GM10266 (cell line): ENCODE results near the gene MON1B.
A peak's percentile ranks its signal among the peaks of the same experiment; 100 is the strongest.
"Not testable (repeated sequence)": the region's sequence is repeated elsewhere in the genome, so short reads cannot be mapped to it uniquely, and the experiment has no call there.

ENCODE experiments used
- DNase-seq: peaks from one replicate; pipeline ENCODE4 v3.0.0; 2012; ENCODE audit errors: extremely low spot score
- TF ChIP-seq, protein P1 (sequence below): IDR thresholded peaks from 2 replicates; pipeline ENCODE4 v1.5.1; 2012; ENCODE audit warnings: mild to moderate bottlenecking, low read depth; ENCODE audit not compliant: control insufficient read depth, insufficient read depth; ENCODE audit errors: missing control alignments

Gene MON1B

DNA sequence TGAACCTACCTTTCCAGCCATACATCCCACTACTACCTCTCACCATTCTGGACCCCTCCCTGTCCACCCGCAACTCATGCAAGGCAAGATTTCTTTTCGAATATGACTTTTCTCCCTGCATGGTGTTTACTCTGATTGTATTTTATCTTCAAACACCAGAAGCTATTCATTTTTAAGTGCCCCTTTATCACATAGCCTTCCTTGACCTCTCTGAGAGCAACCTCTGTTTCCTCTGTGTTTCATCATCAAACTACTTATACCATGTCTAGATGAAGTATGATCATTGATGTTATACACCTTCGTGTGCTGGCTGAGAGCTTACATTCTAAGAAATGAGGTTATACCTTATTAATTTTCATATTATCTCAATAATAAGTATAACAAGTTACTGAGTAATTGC is 40.1 kb downstream of the MON1B start:
- TF ChIP-seq, protein P1, sequence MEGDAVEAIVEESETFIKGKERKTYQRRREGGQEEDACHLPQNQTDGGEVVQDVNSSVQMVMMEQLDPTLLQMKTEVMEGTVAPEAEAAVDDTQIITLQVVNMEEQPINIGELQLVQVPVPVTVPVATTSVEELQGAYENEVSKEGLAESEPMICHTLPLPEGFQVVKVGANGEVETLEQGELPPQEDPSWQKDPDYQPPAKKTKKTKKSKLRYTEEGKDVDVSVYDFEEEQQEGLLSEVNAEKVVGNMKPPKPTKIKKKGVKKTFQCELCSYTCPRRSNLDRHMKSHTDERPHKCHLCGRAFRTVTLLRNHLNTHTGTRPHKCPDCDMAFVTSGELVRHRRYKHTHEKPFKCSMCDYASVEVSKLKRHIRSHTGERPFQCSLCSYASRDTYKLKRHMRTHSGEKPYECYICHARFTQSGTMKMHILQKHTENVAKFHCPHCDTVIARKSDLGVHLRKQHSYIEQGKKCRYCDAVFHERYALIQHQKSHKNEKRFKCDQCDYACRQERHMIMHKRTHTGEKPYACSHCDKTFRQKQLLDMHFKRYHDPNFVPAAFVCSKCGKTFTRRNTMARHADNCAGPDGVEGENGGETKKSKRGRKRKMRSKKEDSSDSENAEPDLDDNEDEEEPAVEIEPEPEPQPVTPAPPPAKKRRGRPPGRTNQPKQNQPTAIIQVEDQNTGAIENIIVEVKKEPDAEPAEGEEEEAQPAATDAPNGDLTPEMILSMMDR = no peak
- no peak for DNase-seq

DNA sequence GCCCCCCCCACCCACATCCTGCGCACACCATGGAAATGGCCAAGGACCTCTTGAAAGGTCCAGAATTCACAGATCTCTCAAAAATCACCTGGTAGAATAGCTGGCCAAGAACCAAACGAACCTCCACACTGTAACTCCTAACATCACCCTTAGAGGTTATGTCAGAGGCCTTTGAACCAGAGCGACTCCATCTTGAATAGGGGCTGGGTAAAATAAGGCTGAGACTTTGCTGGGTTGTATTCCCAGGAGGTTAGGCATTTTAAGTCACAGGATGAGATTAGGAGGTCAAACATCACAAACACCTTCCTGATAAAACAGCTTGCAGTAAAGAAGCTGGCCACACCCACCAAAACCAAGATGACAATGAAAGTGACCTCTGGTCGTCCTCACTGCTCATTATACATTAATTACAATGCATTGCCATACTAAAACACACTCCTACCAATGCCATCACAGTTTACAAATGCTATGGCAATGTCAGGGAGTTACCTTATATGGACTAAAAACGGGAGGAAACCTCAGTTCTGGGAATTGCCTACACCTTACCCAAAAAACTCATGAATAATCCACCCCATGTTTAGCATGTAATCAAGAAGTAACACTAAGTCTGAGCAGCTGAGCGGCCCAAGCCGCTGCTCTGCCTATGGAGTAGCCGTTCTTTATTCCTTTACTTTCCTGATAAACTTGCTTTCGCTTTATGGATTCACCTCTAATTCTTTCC is 43.0 kb downstream of the MON1B start:
- TF ChIP-seq, protein P1 = no peak
- no peak for DNase-seq

DNA sequence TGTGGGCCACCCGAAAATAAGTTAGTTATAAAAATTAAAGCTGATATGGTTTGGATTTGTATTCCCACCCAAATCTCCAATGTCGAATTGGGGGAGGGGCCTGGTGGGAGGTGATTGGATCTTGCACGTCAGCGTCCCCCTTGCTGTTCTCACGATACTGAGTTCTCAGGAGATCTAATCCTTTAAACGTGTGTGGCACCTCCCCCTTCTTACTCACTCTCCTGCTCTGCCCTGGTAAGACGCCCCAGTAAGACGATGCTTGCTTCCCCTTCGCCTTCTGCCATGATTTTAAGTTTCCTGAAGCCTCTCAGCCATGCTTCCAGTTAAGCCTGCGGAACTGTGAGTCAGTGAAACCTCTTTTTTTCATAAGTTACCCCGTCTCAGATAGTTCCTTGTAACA is 43.6 kb downstream of the MON1B start:
- no peak for DNase-seq
- TF ChIP-seq, protein P1 = no peak

DNA sequence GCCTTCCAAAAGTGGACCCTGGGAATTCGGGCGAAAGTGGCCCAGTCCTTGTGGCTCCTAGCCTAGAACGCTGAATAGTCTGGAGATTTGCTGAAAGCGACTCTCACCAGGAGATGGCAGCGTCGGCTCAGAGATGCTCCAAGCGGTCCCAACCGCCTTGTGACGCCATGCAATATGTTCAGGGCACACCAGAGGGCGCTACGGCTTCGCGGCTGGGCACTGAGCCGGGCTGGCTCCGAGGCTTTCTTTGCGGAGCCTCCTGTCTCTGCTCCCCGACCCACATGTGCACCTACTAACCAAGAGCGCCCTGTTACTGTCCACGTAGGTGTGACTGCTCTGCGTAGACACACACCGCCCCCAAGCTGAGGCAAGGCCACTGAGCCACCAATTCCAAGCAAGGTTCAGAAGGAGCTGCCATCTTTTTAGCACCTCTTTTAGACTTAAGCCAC is 45.1 kb downstream of the MON1B start:
- TF ChIP-seq, protein P1 = peak; percentile 99
- peak; percentile 77 for DNase-seq

DNA sequence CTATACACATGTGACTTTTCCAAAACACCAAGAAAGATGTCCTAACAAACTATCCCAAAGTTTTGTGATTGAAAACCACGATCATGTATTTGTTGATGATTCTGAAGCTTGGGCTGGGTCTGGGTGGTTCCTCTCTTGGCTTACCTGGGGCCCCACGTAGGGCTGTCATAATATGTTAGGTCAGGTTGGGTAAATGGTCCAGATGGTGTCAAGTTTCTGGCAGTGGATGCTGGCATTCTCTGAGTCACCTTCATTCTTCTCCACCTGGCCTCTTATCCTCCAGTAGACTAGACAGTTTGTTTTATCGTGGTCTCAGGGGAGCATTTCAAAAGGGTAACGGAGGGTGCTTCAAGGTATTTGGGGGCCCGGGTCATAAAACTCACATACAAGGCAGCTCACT is 47.6 kb downstream of the MON1B start:
- no peak for DNase-seq
- TF ChIP-seq, protein P1 = no peak

DNA sequence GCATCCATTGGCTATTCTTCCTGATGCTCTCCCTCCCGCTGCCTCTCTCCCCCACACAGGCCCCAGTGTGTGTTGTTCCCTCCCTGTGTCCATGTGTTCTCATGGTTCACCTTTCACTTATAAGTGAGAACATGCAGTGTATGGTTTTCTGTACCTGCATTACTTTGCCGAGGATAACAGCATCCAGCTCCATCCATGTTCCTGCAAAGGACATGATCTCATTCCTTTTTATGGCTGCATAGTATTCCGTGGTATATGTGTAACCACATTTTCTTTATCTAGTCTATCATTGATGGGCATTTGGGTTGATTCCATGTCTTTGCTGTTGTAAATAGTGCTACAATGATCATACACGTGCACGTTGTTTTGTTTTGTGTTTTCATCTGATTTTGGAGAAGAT is 51.5 kb downstream of the MON1B start:
- not testable (repeated sequence) for DNase-seq

DNA sequence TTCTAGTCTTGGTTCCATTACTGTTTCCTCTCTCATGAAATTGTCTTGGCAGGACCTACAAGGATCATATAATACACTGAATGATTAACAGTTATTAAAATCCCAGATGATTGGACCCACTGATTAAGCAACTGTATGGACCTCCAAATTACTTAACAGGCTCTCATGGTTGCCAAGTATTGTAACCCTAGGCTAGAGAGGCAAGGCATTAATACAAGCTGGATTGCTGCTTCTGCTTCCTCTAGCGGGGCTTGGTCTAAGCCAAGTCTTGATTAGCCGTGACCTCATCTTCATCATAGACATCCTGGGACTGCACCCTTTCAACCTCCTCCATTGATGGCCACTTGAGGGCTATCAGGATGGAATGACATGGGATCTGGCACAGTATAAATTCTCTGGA is 55.2 kb downstream of the MON1B start:
- TF ChIP-seq, protein P1 = no peak
- no peak for DNase-seq

DNA sequence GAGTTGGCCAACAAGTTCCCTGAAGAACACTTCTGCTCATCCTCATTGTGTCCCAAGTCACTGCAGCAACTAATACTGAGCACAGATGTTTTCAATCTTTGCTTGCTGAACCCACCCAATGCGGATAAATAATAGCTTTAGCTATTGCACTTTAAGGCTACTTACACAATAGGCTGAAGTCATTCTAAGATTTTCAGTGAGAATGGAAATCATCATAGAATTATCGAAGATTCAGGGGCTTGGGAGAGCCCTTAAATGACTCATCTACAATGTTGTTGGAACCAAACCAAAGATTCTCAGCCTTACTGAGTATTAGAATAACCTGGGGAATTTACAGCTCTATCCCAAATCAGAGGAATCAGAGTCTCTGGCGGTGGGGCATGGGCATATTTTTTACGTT is 59.4 kb downstream of the MON1B start:
- DNase-seq = no peak
- TF ChIP-seq, protein P1 = no peak
